ENCODE measurements around the gene OSBPL6. TPM values are rescaled to one million over a fixed set of nuclear protein-coding genes. Genes with fewer than 3 reads are reported as not detected.

Gene OSBPL6
- total and polyA plus RNA-seq, 2 of the 13 experiments (the other 11 are each of a cell fraction or from before 2014, with no cell fraction given): 0.03 to 0.11 TPM

DNA sequence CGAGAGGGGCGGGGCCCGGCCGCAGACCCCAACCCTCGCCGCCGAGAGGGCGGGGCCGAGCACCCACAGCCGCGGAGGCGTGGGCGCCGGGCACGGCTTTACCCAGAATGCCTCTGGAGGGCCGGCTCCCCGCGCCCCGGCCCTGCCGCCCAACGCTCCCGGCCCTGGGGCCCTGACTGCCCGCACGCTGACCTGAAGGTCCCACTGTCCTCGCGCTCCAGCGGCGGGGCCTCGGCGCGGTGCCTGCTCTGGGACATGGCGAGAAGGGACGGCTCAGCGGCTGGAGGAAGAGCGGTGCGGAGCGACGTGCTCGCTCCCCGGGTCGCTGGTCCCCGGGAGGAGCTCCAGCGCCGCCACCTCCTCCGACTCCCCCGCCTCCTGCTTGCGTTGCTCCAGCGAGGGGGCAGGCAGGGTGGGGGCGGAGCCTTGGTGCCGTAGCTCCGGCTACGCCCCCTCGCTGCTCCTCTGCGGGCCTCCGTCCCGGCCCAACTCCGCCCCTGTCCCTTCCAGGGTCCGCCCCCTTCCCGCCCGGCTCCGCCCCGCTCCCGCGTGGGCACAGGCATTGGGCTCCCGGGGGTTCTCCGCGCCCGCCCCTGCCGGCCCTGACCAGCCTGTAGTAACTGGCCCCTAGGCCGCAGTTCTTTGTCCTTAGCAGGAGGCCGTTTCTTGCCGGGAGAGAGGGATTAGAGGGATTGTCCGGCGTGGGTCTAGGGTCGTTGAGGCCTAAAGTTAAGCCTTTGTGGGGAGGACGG, 256.6 kb downstream of the OSBPL6 start, which contains the start of the genes PJVK and PRKRA (continued):
- TF ChIP-seq ZNF367 (CRISPR knock-in tag; IDR thresholded peaks at IDR 0.05; ENCODE audit: borderline replicate concordance) (no peak), CHCHD3 (CRISPR knock-in tag; IDR thresholded peaks at IDR 0.05) (peak; percentile 90), ZNF839 (CRISPR knock-in tag; IDR thresholded peaks at IDR 0.05; ENCODE audit: borderline replicate concordance) (no peak), ELF1 (CRISPR knock-in tag; IDR thresholded peaks at IDR 0.05) (no peak; the same call in 1 of the 2 replicates), MAZ (IDR thresholded peaks at IDR 0.05; ENCODE audit: borderline replicate concordance, low read depth, low read length) (peak; percentile 97), MAZ (CRISPR knock-in tag; IDR thresholded peaks at IDR 0.05; ENCODE audit: low read depth) (peak; percentile 99), EP300 (IDR thresholded peaks at IDR 0.05; ENCODE audit: low read depth in 2 of 2, low read length in 2 of 2) (peak in 1 of 2 experiments; percentile 14; a peak in 1 of 4 replicates), EP300 (CRISPR knock-in tag; IDR thresholded peaks at IDR 0.05; ENCODE audit: borderline replicate concordance) (peak; percentile 65; the same call in 1 of the 2 replicates), MIXL1 (CRISPR knock-in tag; IDR thresholded peaks at IDR 0.05) (peak; percentile 63; the same call in 1 of the 2 replicates), ZNF143 (CRISPR knock-in tag; IDR thresholded peaks at IDR 0.05) (peak; percentile 90), POLR2AphosphoS2 (IDR thresholded peaks at IDR 0.05; ENCODE audit: low read depth, low read length) (peak; percentile 82; the same call in 1 of the 2 replicates), FOXP1 (IDR thresholded peaks at IDR 0.05) (no peak), FOXP1 (CRISPR knock-in tag; IDR thresholded peaks at IDR 0.05) (no peak), ZNF549 (CRISPR knock-in tag; IDR thresholded peaks at IDR 0.05) (no peak), HDAC6 (IDR thresholded peaks at IDR 0.05; ENCODE audit: low read depth, low read length) (no peak), SP5 (CRISPR knock-in tag; IDR thresholded peaks at IDR 0.05; ENCODE audit: borderline replicate concordance, low read depth) (peak; percentile 74), ZNF761 (CRISPR knock-in tag; conservative IDR thresholded peaks at IDR 0.05) (0 out of 2 replicates have a peak, but pooled peaks have one; percentile 26), KDM3A (CRISPR knock-in tag; IDR thresholded peaks at IDR 0.05; ENCODE audit: low read depth) (peak; percentile 65; the same call in 1 of the 2 replicates), SPEN (CRISPR knock-in tag; IDR thresholded peaks at IDR 0.05; ENCODE audit: low read depth) (peak; percentile 78), ZNF235 (CRISPR knock-in tag; IDR thresholded peaks at IDR 0.05; ENCODE audit: borderline replicate concordance) (peak; percentile 93; the same call in 1 of the 2 replicates), ARNT (IDR thresholded peaks at IDR 0.05) (no peak), TEAD2 (CRISPR knock-in tag; IDR thresholded peaks at IDR 0.05) (no peak)
- TF ChIP-seq, protein P1, sequence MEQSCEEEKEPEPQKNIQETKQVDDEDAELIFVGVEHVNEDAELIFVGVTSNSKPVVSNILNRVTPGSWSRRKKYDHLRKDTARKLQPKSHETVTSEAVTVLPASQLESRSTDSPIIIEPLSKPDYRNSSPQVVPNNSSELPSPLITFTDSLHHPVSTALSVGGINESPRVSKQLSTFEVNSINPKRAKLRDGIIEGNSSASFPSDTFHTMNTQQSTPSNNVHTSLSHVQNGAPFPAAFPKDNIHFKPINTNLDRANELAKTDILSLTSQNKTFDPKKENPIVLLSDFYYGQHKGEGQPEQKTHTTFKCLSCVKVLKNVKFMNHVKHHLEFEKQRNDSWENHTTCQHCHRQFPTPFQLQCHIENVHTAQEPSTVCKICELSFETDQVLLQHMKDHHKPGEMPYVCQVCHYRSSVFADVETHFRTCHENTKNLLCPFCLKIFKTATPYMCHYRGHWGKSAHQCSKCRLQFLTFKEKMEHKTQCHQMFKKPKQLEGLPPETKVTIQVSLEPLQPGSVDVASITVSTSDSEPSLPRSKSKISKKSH (CRISPR knock-in tag; IDR thresholded peaks at IDR 0.05; ENCODE audit: borderline replicate concordance): no peak; the same call in none of the 2 replicates
- TF ChIP-seq, protein P2, sequence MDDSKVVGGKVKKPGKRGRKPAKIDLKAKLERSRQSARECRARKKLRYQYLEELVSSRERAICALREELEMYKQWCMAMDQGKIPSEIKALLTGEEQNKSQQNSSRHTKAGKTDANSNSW (CRISPR knock-in tag; IDR thresholded peaks at IDR 0.05; ENCODE audit: borderline replicate concordance): no peak; the same call in 1 of the 2 replicates
- TF ChIP-seq, protein P3, sequence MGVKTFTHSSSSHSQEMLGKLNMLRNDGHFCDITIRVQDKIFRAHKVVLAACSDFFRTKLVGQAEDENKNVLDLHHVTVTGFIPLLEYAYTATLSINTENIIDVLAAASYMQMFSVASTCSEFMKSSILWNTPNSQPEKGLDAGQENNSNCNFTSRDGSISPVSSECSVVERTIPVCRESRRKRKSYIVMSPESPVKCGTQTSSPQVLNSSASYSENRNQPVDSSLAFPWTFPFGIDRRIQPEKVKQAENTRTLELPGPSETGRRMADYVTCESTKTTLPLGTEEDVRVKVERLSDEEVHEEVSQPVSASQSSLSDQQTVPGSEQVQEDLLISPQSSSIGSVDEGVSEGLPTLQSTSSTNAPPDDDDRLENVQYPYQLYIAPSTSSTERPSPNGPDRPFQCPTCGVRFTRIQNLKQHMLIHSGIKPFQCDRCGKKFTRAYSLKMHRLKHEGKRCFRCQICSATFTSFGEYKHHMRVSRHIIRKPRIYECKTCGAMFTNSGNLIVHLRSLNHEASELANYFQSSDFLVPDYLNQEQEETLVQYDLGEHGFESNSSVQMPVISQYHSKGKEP (CRISPR knock-in tag; IDR thresholded peaks at IDR 0.05): no peak
- TF ChIP-seq, protein P4, sequence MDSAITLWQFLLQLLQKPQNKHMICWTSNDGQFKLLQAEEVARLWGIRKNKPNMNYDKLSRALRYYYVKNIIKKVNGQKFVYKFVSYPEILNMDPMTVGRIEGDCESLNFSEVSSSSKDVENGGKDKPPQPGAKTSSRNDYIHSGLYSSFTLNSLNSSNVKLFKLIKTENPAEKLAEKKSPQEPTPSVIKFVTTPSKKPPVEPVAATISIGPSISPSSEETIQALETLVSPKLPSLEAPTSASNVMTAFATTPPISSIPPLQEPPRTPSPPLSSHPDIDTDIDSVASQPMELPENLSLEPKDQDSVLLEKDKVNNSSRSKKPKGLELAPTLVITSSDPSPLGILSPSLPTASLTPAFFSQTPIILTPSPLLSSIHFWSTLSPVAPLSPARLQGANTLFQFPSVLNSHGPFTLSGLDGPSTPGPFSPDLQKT (CRISPR knock-in tag; IDR thresholded peaks at IDR 0.05; ENCODE audit: borderline replicate concordance): no peak
